CD4-positive, alpha-beta memory T cell (primary cell): ENCODE data around the gene SYNGAP1. TPM values are rescaled to one million over a fixed set of nuclear protein-coding genes. Genes with fewer than 3 reads are reported as not detected.

Experiments used
- CTCF ChIA-PET: fragments of 350-600 bp; sonication (Branson Sonifier 250); formaldehyde crosslinking; loops from one replicate; lab custom pipeline; 2021; ENCODE audit warnings: inconsistent platforms; ENCODE audit not compliant: partially characterized antibody; lab: Charles Lee
- POLR2A ChIA-PET: fragments of 350-600 bp; sonication (Branson Sonifier 250); formaldehyde crosslinking; loops from one replicate; lab custom pipeline; 2021; ENCODE audit not compliant: partially characterized antibody; lab: Charles Lee
- DNase-seq, 5 donors: peaks; one replicate each; pipeline versions ENCODE4 v3.0.0 to v3.0.0-alpha.2; 2020 to 2022; ENCODE audit warnings: mixed read lengths in 1 of 5
- H3K27ac ChIP-seq: one replicate; pipeline ENCODE4 v1.7.0; 2013; ENCODE audit warnings: low read depth, low read length
- H3K27me3 ChIP-seq: 2 replicates; pipeline ENCODE4 v1.7.0; 2013; ENCODE audit warnings: mild to moderate bottlenecking, low read length, moderate library complexity; ENCODE audit not compliant: insufficient read depth
- H3K36me3 ChIP-seq: 2 replicates; pipeline ENCODE4 v1.7.0; 2013; ENCODE audit warnings: mild to moderate bottlenecking, low read length, moderate library complexity; ENCODE audit not compliant: insufficient read depth
- H3K4me1 ChIP-seq: 2 replicates; pipeline ENCODE4 v1.7.0; 2013; ENCODE audit warnings: mild to moderate bottlenecking, low read length, moderate library complexity; ENCODE audit not compliant: insufficient read depth
- H3K4me3 ChIP-seq, 2 donors: one replicate each; pipeline ENCODE4 v1.7.0; 2013; ENCODE audit warnings: low read length in 2 of 2, mild to moderate bottlenecking in 1 of 2
- H3K9me3 ChIP-seq, 2 donors: one replicate each; pipeline ENCODE4 v1.7.0; 2013; ENCODE audit warnings: low read length in 2 of 2, control low read depth in 1 of 2; ENCODE audit not compliant: control insufficient read depth in 1 of 2
- H3K27ac Mint-ChIP-seq, 7 donors: one replicate each; pipeline ENCODE4 v1.8.0; 2020 to 2021; ENCODE audit warnings: mixed read lengths in 7 of 7, mild to moderate bottlenecking in 6 of 7, inconsistent platforms in 3 of 7, moderate library complexity in 3 of 7
- H3K27me3 Mint-ChIP-seq, 2 donors: one replicate each; pipeline ENCODE4 v1.8.0; 2020 to 2021; ENCODE audit warnings: mixed read lengths in 2 of 2
- H3K36me3 Mint-ChIP-seq, 2 donors: one replicate each; pipeline ENCODE4 v1.8.0; 2020 to 2021; ENCODE audit warnings: mixed read lengths in 2 of 2, inconsistent platforms in 1 of 2, mild to moderate bottlenecking in 1 of 2
- H3K4me1 Mint-ChIP-seq, 4 donors: one replicate each; pipeline ENCODE4 v1.8.0; 2020 to 2021; ENCODE audit warnings: mixed read lengths in 4 of 4, mild to moderate bottlenecking in 1 of 4
- H3K4me3 Mint-ChIP-seq, 8 donors: one replicate each; pipeline ENCODE4 v1.8.0; 2020 to 2021; ENCODE audit warnings: mixed read lengths in 8 of 8, mild to moderate bottlenecking in 7 of 8, moderate library complexity in 6 of 8, inconsistent platforms in 3 of 8
- H3K9me3 Mint-ChIP-seq, 8 donors: one replicate each; pipeline ENCODE4 v1.8.0; 2020 to 2021; ENCODE audit warnings: mixed read lengths in 8 of 8, mild to moderate bottlenecking in 5 of 8, inconsistent platforms in 3 of 8, moderate library complexity in 1 of 8
- intact Hi-C: fragments of 100-400 bp; cut with micrococcal nuclease; formaldehyde crosslinking; loops from one replicate; pipeline ENCODE4 v1.15.1; 2023
- polyA plus RNA-seq, 2 donors: library from polyadenylated mRNA; unstranded; fragments of 300-500 nt; fragmentation: Illumina TruSeq; gene quantifications; one replicate each; pipeline ENCODE4 v1.2.3, GENCODE V29; 2021
- total RNA-seq, 2 experiments: library from RNA; stranded (reverse); gene quantifications; one replicate each; pipeline ENCODE4 v1.2.3, GENCODE V29; 2021

Gene SYNGAP1
- total and polyA plus RNA-seq, 4 experiments from 2014 or later, result 1.9 to 48.0 (median 47.8) TPM; not detected in 1

DNA sequence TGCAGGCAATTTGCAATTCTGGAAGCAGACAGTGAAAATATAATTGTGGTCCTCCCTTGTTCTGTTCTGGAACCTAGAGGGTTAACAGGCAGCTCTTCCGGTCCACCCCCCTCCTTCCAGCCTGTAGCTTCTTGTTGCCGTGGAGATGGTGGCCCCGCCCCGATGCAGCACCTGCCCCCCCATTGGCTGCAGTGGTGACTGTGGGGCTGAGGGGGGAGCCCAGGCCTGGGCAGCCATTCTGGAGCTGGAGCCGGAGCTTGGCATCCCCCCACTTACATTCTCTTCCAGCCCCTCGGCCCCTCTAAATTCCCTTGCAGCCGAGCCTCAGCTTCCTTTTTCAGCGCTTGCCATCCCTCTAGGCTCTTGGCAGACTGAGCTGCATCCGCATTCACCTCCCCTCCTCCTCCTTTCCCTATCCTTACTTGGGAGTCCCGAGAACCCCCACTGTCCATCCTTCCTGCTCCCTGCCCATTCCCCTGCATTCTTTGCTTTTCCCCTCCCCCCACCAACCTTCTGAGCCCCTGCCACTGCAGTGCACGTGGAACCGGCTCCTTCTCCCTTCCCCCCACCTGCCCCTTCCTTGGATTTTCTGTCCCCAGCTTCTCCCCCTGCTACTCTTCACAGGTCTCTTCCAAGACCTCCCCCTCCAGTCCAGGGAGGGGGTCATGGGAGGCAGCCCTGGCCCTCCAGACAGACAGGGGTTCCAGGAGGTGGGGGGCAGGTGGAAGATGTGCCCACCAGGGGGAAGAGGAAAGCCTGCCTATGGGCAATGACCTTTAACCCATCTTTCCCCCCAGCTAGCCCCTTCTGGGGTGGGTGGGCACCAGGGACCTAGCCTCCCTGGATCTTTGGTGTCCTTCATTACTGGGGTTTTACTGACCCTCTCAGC, 11.4 kb downstream of the SYNGAP1 start:
- Histone ChIP-seq H3K4me3 (peak overlapping the region; percentile 11 to 54), H3K36me3 (peaks cover 11% of the 10 kb centered on the region), H3K27me3 (no peaks in the 10 kb centered on the region), H3K27ac (peak overlapping the region; percentile 76), H3K4me1 (peaks cover 53% of the 10 kb centered on the region), H3K9me3 (no peaks in the 10 kb centered on the region)
- Mint-ChIP-seq H3K9me3 (peaks cover 0 to 2% (median 0%) of the 10 kb centered on the region in 8 donors), H3K4me1 (peaks cover 48 to 66% (median 60%) of the 10 kb centered on the region in 4 donors), H3K27ac (peak overlapping the region; percentile 94 to 99 (median 98)), H3K4me3 (peak overlapping the region; percentile 71 to 94 (median 90)), H3K36me3 (peaks cover 11 to 32% of the 10 kb centered on the region in 2 donors), H3K27me3 (no peaks in the 10 kb centered on the region)
- DNase-seq, result peak; percentile 82 to 91 (median 84)
- CTCF ChIA-PET, result interaction anchor here (0.7 to 1.8 kb wide), 9 partner anchors 9 to 154 kb away, joined by 3 to 9 read pairs (median 3); partner anchors contain the start of genes B3GALT4, BAK1 and CUTA
- POLR2A ChIA-PET, result interaction anchor here (0.6 to 4.7 kb wide), 24 partner anchors 8 to 459 kb away, joined by 3 to 77 read pairs (median 11); partner anchors contain the start of genes B3GALT4, BAK1, CUTA and KIFC1
- intact Hi-C loops, result loop anchor here (1.0 kb wide), 1 partner anchor 23 kb away; the partner anchor contains the start of gene ZBTB9

GRCh38 chr6:33431880-33432541, 12.1 kb downstream of the SYNGAP1 start:
- H3K27me3 ChIP-seq, result no peaks in the 10 kb centered on the region
- H3K4me3 ChIP-seq, result no peak overlapping the region
- peaks cover 0 to 2% (median 0%) of the 10 kb centered on the region in 8 donors for H3K9me3 Mint-ChIP-seq
- DNase-seq, result no peak
- peaks cover 45 to 58% (median 53%) of the 10 kb centered on the region in 4 donors for H3K4me1 Mint-ChIP-seq
- POLR2A ChIA-PET, result interaction anchor here (1.3 to 4.7 kb wide), 7 partner anchors 9 to 224 kb away, joined by 4 to 65 read pairs (median 6); partner anchors contain the start of genes BAK1, CUTA, RING1 and ZBTB9
- H3K27ac ChIP-seq, result peak overlapping the region; percentile 76
- peaks cover 47% of the 10 kb centered on the region for H3K4me1 ChIP-seq
- H3K4me3 Mint-ChIP-seq, result peak overlapping the region in 5 of 8 donors; percentile 17 to 68 (median 37)
- H3K36me3 ChIP-seq, result peaks cover 18% of the 10 kb centered on the region
- H3K27ac Mint-ChIP-seq, result peak overlapping the region in 6 of 7 donors; percentile 46 to 93 (median 76)
- H3K36me3 Mint-ChIP-seq, result peaks cover 18 to 39% of the 10 kb centered on the region in 2 donors
- intact Hi-C loops, result loop anchor here (1.0 kb wide), 1 partner anchor 22 kb away; the partner anchor contains the start of gene ZBTB9
- no peaks in the 10 kb centered on the region for H3K27me3 Mint-ChIP-seq
- no peaks in the 10 kb centered on the region for H3K9me3 ChIP-seq
- CTCF ChIA-PET, result no interaction called here

GRCh38 chr6:33432546-33432945, 12.7 kb downstream of the SYNGAP1 start:
- Mint-ChIP-seq H3K4me1 (peaks cover 41 to 53% (median 48%) of the 10 kb centered on the region in 4 donors), H3K27ac (peak overlapping the region; percentile 57 to 93 (median 83)), H3K4me3 (peak overlapping the region in 7 of 8 donors; percentile 20 to 75 (median 48)), H3K27me3 (no peaks in the 10 kb centered on the region), H3K36me3 (peaks cover 21 to 41% of the 10 kb centered on the region in 2 donors), H3K9me3 (no peaks in the 10 kb centered on the region)
- Histone ChIP-seq H3K36me3 (peaks cover 24% of the 10 kb centered on the region), H3K27ac (no peak overlapping the region), H3K9me3 (no peaks in the 10 kb centered on the region), H3K27me3 (no peaks in the 10 kb centered on the region), H3K4me3 (no peak overlapping the region), H3K4me1 (peaks cover 42% of the 10 kb centered on the region)
- ChIA-PET POLR2A (interaction anchor here (1.6 to 4.7 kb wide), 3 partner anchors 14 to 88 kb away, joined by 4 to 65 read pairs (median 28); partner anchors contain the start of genes CUTA and ZBTB9), CTCF (no interaction called here)
- intact Hi-C loops, result no loop called here
- no peak for DNase-seq

- Mint-ChIP-seq H3K4me1 (peaks cover 41 to 52% (median 47%) of the 10 kb centered on the region in 4 donors), H3K9me3 (no peaks in the 10 kb centered on the region), H3K27me3 (no peaks in the 10 kb centered on the region), H3K27ac (peak overlapping the region; percentile 70 to 89 (median 83)), H3K4me3 (peak overlapping the region in 6 of 8 donors; percentile 11 to 75 (median 52)), H3K36me3 (peaks cover 23 to 43% of the 10 kb centered on the region in 2 donors)
- H3K27ac ChIP-seq, result no peak overlapping the region
- peaks cover 42% of the 10 kb centered on the region for H3K4me1 ChIP-seq
- H3K9me3 ChIP-seq, result no peaks in the 10 kb centered on the region
- ChIA-PET CTCF (no interaction called here), POLR2A (interaction anchor here (1.6 to 4.7 kb wide), 2 partner anchors 15 to 21 kb away, joined by 4 to 65 read pairs; partner anchors contain the start of genes CUTA and ZBTB9)
- H3K4me3 ChIP-seq, result no peak overlapping the region
- peaks cover 26% of the 10 kb centered on the region for H3K36me3 ChIP-seq
- DNase-seq, result no peak
- H3K27me3 ChIP-seq, result no peaks in the 10 kb centered on the region
- intact Hi-C loops, result no loop called here
Measured at GRCh38 chr6:33433001-33433543, 13.2 kb downstream of the SYNGAP1 start.

GRCh38 chr6:33433544-33434191, 13.8 kb downstream of the SYNGAP1 start:
- no peaks in the 10 kb centered on the region for H3K27me3 Mint-ChIP-seq
- no peaks in the 10 kb centered on the region for H3K9me3 Mint-ChIP-seq
- Histone ChIP-seq H3K9me3 (no peaks in the 10 kb centered on the region), H3K4me3 (no peak overlapping the region), H3K27ac (no peak overlapping the region), H3K4me1 (peaks cover 37% of the 10 kb centered on the region), H3K36me3 (peaks cover 32% of the 10 kb centered on the region), H3K27me3 (no peaks in the 10 kb centered on the region)
- H3K27ac Mint-ChIP-seq, result peak overlapping the region in 5 of 7 donors; percentile 2 to 82 (median 21)
- no peak overlapping the region for H3K4me3 Mint-ChIP-seq
- intact Hi-C loops, result no loop called here
- ChIA-PET CTCF (no interaction called here), POLR2A (interaction anchor here (1.6 kb wide), 2 partner anchors 15 to 20 kb away, joined by 4 to 5 read pairs; partner anchors contain the start of genes CUTA and ZBTB9)
- peaks cover 29 to 46% of the 10 kb centered on the region in 2 donors for H3K36me3 Mint-ChIP-seq
- H3K4me1 Mint-ChIP-seq, result peaks cover 36 to 47% (median 41%) of the 10 kb centered on the region in 4 donors
- DNase-seq, result no peak

DNA sequence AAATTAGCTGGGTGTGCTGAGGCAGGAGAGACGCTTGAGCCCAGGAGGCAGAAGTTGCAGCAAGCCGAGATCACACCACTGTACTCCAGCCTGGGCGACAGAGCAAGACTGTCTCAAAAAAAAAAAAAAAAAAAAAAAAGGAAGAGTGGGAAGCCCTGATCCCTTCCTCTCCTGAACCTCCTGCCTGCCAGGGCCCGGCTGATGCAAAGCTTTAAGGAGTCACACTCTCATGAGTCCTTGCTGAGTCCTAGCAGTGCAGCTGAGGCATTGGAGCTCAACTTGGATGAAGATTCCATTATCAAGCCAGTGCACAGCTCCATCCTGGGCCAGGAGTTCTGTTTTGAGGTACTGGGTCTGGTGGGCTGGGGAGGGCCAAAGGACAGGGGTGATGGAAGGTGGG, 15.1 kb downstream of the SYNGAP1 start:
- Histone ChIP-seq H3K27me3 (no peaks in the 10 kb centered on the region), H3K9me3 (no peaks in the 10 kb centered on the region), H3K4me1 (peaks cover 24% of the 10 kb centered on the region), H3K36me3 (peaks cover 36% of the 10 kb centered on the region), H3K27ac (no peak overlapping the region), H3K4me3 (no peak overlapping the region)
- no peak for DNase-seq
- H3K27ac Mint-ChIP-seq, result peak overlapping the region in 3 of 7 donors; percentile 32 to 84 (median 80)
- no peaks in the 10 kb centered on the region for H3K27me3 Mint-ChIP-seq
- peaks cover 0 to 2% (median 0%) of the 10 kb centered on the region in 8 donors for H3K9me3 Mint-ChIP-seq
- ChIA-PET POLR2A (interaction anchor here (0.5 to 1.6 kb wide), 2 partner anchors 19 to 90 kb away, joined by 3 to 5 read pairs; partner anchors contain the start of gene ZBTB9), CTCF (no interaction called here)
- H3K4me1 Mint-ChIP-seq, result peaks cover 23 to 38% (median 29%) of the 10 kb centered on the region in 4 donors
- no peak overlapping the region for H3K4me3 Mint-ChIP-seq
- intact Hi-C loops, result no loop called here
- peaks cover 34 to 57% of the 10 kb centered on the region in 2 donors for H3K36me3 Mint-ChIP-seq
